Neural cell (in vitro differentiated cells): ENCODE data around the gene PPME1. TPM values are rescaled to one million over a fixed set of nuclear protein-coding genes. Genes with fewer than 3 reads are reported as not detected.

Source experiments
- H2AFZ ChIP-seq: fragments of 200-600, 300-800 bp; sonication (generic), shearing (Covaris generic); 2 replicates; pipeline ENCODE4 v1.6.0; 2014; ENCODE audit warnings: low read depth, mild to moderate bottlenecking, antibody characterized with exemption, low read length, moderate library complexity
- H3F3A ChIP-seq: fragments of 200-600 bp; shearing (Covaris generic); 2 replicates; pipeline ENCODE4 v1.6.1; 2016; ENCODE audit warnings: mild to moderate bottlenecking, moderate library complexity, mixed read lengths, antibody characterized with exemption, low read length; ENCODE audit not compliant: insufficient read depth, poor library complexity, severe bottlenecking
- H3K27ac ChIP-seq: fragments of 200-600, 300-800 bp; sonication (generic), shearing (Covaris generic); 2 replicates; pipeline ENCODE4 v1.5.1; 2014; ENCODE audit warnings: mild to moderate bottlenecking, low read length, moderate library complexity
- H3K27me3 ChIP-seq: fragments of 300-800, 200-600 bp; sonication (generic), shearing (Covaris generic); 2 replicates; pipeline ENCODE4 v1.6.0; 2014; ENCODE audit warnings: mild to moderate bottlenecking, low read depth, low read length, moderate library complexity; ENCODE audit not compliant: insufficient read depth
- H3K36me3 ChIP-seq: fragments of 300-800, 200-600 bp; sonication (generic), shearing (Covaris generic); 2 replicates; pipeline ENCODE4 v1.5.1; 2014; ENCODE audit warnings: mild to moderate bottlenecking, antibody characterized with exemption, low read length, moderate library complexity; ENCODE audit not compliant: insufficient read depth
- H3K4me2 ChIP-seq: fragments of 300-800, 200-600 bp; sonication (generic), shearing (Covaris generic); 2 replicates; pipeline ENCODE4 v1.6.0; 2014; ENCODE audit warnings: mild to moderate bottlenecking, low read length
- H3K4me3 ChIP-seq: fragments of 300-800, 200-600 bp; sonication (generic), shearing (Covaris generic); 2 replicates; pipeline ENCODE4 v1.5.1; 2014; ENCODE audit warnings: mild to moderate bottlenecking, low read length, moderate library complexity
- H3K79me2 ChIP-seq: fragments of 200-600 bp; shearing (Covaris generic); replicated peaks from 2 replicates; pipeline ENCODE4 v1.6.0; 2014; ENCODE audit warnings: mild to moderate bottlenecking, low read length, moderate library complexity; ENCODE audit not compliant: insufficient read depth
- H3K9ac ChIP-seq: fragments of 300-800, 200-600 bp; sonication (generic), shearing (Covaris generic); 2 replicates; pipeline ENCODE4 v1.6.1; 2016; ENCODE audit warnings: mild to moderate bottlenecking, low read length, mixed read lengths
- H3K9me2 ChIP-seq: fragments of 200-600 bp; shearing (Covaris generic); 2 replicates; pipeline ENCODE4 v1.6.1; 2016; ENCODE audit warnings: mild to moderate bottlenecking, low read length, mixed read lengths; ENCODE audit not compliant: insufficient read depth
- H3K9me3 ChIP-seq: fragments of 200-600, 300-800 bp; sonication (generic), shearing (Covaris generic); 2 replicates; pipeline ENCODE4 v1.6.1; 2016; ENCODE audit warnings: mild to moderate bottlenecking, mixed run types, low read length, moderate library complexity, mixed read lengths
- H4K20me1 ChIP-seq: fragments of 200-600 bp; shearing (Covaris generic); 2 replicates; pipeline ENCODE4 v1.6.1; 2016; ENCODE audit warnings: mild to moderate bottlenecking, mixed run types; ENCODE audit not compliant: insufficient read depth
- CTCF ChIP-seq: fragments of 450-650 bp; IDR thresholded peaks from 2 replicates; pipeline ENCODE4 v1.5.1; 2014; ENCODE audit warnings: antibody characterized with exemption, mild to moderate bottlenecking, moderate library complexity; ENCODE audit not compliant: poor library complexity, severe bottlenecking
- EP300 ChIP-seq: fragments of 450-650 bp; conservative IDR thresholded peaks from 2 replicates; pipeline ENCODE4 v1.6.1; 2014; ENCODE audit warnings: antibody characterized with exemption, mild to moderate bottlenecking, moderate library complexity; ENCODE audit not compliant: poor library complexity, severe bottlenecking
- EZH2 ChIP-seq: fragments of 200-600, 300-800 bp; shearing (Covaris generic), sonication (generic); IDR thresholded peaks from 2 replicates; pipeline ENCODE4 v1.6.1; 2014; ENCODE audit warnings: antibody characterized with exemption, low read length, borderline replicate concordance, mild to moderate bottlenecking; ENCODE audit not compliant: insufficient read depth, poor library complexity, severe bottlenecking
- MXI1 ChIP-seq: fragments of 450-650 bp; conservative IDR thresholded peaks from 2 replicates; pipeline ENCODE4 v1.6.1; 2014; ENCODE audit warnings: antibody characterized with exemption, mild to moderate bottlenecking; ENCODE audit not compliant: poor library complexity, severe bottlenecking
- POLR2AphosphoS5 ChIP-seq: IDR thresholded peaks from 2 replicates; pipeline ENCODE4 v1.6.1; 2012
- RAD21 ChIP-seq: fragments of 450-650 bp; conservative IDR thresholded peaks from 2 replicates; pipeline ENCODE4 v1.6.1; 2014; ENCODE audit warnings: antibody characterized with exemption, mild to moderate bottlenecking, moderate library complexity
- SMC3 ChIP-seq: fragments of 450-650 bp; conservative IDR thresholded peaks from 2 replicates; pipeline ENCODE4 v1.6.1; 2014; ENCODE audit warnings: antibody characterized with exemption, mild to moderate bottlenecking, moderate library complexity; ENCODE audit not compliant: poor library complexity
- TAF1 ChIP-seq: IDR thresholded peaks from 2 replicates; pipeline ENCODE4 v1.6.1; 2012; ENCODE audit warnings: low read depth
- polyA plus RNA-seq: library from polyadenylated mRNA; depleted of rRNA; stranded (reverse); fragments of >200 nt; gene quantifications from 2 replicates; pipeline ENCODE4 v1.2.3, GENCODE V29; 2014
- TF ChIP-seq, protein P1 (sequence below): IDR thresholded peaks from 2 replicates; pipeline ENCODE4 v1.6.1; 2012; ENCODE audit warnings: borderline replicate concordance

The PPME1 gene
- polyA plus RNA-seq, 1 donor from 2014 or later: 49.5 TPM

DNA sequence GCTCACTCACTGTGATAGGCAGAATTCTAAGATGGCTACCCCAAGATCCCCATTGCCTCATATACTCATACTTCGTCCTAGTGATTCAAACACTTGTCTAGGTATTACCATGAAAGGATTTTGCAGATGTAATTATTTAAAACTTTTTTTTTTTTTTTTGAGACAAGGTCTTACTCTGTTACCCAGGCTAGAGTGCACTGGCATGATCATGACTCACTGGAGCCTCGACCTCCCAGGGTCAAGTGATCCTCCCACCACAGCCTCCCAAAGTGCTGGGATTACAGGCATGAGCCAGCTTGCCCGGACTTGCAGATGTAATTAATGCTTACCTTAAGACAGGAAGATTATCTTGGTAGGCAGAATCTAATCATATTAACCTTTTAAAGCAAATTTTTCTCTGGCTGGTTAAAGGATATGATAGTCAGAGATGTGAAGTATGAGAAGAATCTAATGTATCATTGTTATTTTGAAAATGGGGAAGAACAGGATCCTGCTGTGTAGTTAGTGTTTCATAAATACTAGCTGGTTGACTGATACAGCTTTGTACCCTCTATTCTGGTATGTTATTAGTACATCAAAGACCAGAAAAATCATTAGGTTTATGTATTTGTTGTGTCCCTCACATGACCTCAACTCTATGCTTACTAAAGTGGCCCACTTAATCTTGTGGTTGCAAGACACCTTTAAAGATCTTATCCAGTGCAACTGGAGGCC, 35.8 kb upstream of the PPME1 start:
- no peak overlapping the region for H3K4me3 ChIP-seq
- H2AFZ ChIP-seq: no peak overlapping the region
- H3K27ac ChIP-seq: no peak overlapping the region
- TF ChIP-seq RAD21 (no peak), EP300 (no peak), POLR2AphosphoS5 (no peak), TAF1 (no peak), SMC3 (no peak), MXI1 (no peak), CTCF (no peak), EZH2 (no peak)
- TF ChIP-seq, protein P1, sequence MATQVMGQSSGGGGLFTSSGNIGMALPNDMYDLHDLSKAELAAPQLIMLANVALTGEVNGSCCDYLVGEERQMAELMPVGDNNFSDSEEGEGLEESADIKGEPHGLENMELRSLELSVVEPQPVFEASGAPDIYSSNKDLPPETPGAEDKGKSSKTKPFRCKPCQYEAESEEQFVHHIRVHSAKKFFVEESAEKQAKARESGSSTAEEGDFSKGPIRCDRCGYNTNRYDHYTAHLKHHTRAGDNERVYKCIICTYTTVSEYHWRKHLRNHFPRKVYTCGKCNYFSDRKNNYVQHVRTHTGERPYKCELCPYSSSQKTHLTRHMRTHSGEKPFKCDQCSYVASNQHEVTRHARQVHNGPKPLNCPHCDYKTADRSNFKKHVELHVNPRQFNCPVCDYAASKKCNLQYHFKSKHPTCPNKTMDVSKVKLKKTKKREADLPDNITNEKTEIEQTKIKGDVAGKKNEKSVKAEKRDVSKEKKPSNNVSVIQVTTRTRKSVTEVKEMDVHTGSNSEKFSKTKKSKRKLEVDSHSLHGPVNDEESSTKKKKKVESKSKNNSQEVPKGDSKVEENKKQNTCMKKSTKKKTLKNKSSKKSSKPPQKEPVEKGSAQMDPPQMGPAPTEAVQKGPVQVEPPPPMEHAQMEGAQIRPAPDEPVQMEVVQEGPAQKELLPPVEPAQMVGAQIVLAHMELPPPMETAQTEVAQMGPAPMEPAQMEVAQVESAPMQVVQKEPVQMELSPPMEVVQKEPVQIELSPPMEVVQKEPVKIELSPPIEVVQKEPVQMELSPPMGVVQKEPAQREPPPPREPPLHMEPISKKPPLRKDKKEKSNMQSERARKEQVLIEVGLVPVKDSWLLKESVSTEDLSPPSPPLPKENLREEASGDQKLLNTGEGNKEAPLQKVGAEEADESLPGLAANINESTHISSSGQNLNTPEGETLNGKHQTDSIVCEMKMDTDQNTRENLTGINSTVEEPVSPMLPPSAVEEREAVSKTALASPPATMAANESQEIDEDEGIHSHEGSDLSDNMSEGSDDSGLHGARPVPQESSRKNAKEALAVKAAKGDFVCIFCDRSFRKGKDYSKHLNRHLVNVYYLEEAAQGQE: no peak
- no peaks in the 10 kb centered on the region for H3K9me3 ChIP-seq
- H3K4me2 ChIP-seq: no peak overlapping the region
- H3K9me2 ChIP-seq: no peaks in the 10 kb centered on the region
- H3K9ac ChIP-seq: no peak overlapping the region
- H4K20me1 ChIP-seq: no peaks in the 10 kb centered on the region
- H3K27me3 ChIP-seq: no peaks in the 10 kb centered on the region
- H3F3A ChIP-seq: peaks cover 3% of the 10 kb centered on the region
- H3K36me3 ChIP-seq: peaks cover 15% of the 10 kb centered on the region
- no peaks in the 10 kb centered on the region for H3K79me2 ChIP-seq

- no peaks in the 10 kb centered on the region for H3K9me2 ChIP-seq
- H3K27ac ChIP-seq: no peak overlapping the region
- H3K27me3 ChIP-seq: no peaks in the 10 kb centered on the region
- H3K4me3 ChIP-seq: no peak overlapping the region
- no peaks in the 10 kb centered on the region for H3K79me2 ChIP-seq
- TF ChIP-seq EZH2: no peak
- no peak for TF ChIP-seq TAF1
- TF ChIP-seq MXI1: no peak
- no peak for TF ChIP-seq SMC3
- no peak for TF ChIP-seq EP300
- TF ChIP-seq, protein P1: no peak
- no peak for TF ChIP-seq CTCF
- TF ChIP-seq POLR2AphosphoS5: no peak
- TF ChIP-seq RAD21: no peak
- peaks cover 3% of the 10 kb centered on the region for H3F3A ChIP-seq
- H3K9ac ChIP-seq: no peak overlapping the region
- H2AFZ ChIP-seq: no peak overlapping the region
- H3K9me3 ChIP-seq: no peaks in the 10 kb centered on the region
- H4K20me1 ChIP-seq: no peaks in the 10 kb centered on the region
- peaks cover 17% of the 10 kb centered on the region for H3K36me3 ChIP-seq
- no peak overlapping the region for H3K4me2 ChIP-seq
Observed at GRCh38 chr11:74138021-74138420, 33.1 kb upstream of the PPME1 start.
